ENCODE measurements around the gene BMP7.

DNA sequence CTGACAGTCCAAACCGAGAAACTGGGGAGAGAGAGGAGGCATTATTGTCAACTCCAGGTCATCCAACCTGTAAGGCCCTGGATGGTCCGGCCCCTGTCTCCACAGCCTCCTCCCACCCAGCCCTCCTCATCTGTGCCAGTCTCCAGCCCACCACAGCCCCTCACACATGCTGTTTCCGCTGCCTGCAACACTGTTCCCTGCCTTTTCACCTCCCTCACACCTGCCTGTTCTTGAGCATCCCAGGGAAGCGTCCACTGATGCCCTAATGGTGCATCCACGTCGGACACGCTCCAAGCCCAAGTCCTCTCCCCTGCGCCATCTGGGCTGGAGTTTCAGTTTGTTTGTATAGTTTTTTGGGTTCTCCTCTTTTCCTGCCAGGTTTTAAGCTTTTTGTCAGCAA lies 52.0 kb downstream of the BMP7 start:
- TF ChIP-seq, protein P1, sequence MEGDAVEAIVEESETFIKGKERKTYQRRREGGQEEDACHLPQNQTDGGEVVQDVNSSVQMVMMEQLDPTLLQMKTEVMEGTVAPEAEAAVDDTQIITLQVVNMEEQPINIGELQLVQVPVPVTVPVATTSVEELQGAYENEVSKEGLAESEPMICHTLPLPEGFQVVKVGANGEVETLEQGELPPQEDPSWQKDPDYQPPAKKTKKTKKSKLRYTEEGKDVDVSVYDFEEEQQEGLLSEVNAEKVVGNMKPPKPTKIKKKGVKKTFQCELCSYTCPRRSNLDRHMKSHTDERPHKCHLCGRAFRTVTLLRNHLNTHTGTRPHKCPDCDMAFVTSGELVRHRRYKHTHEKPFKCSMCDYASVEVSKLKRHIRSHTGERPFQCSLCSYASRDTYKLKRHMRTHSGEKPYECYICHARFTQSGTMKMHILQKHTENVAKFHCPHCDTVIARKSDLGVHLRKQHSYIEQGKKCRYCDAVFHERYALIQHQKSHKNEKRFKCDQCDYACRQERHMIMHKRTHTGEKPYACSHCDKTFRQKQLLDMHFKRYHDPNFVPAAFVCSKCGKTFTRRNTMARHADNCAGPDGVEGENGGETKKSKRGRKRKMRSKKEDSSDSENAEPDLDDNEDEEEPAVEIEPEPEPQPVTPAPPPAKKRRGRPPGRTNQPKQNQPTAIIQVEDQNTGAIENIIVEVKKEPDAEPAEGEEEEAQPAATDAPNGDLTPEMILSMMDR (conservative IDR thresholded peaks at IDR 0.05; ENCODE audit: low read depth in 2 of 2), result no peak
- TF ChIP-seq EZH2 (IDR thresholded peaks at IDR 0.05; ENCODE audit: low read depth, unreplicated experiment) (no peak), POLR2AphosphoS5 (IDR thresholded peaks at IDR 0.05; ENCODE audit: low read depth) (no peak), EZH2phosphoT487 (IDR thresholded peaks at IDR 0.05; ENCODE audit: unreplicated experiment) (no peak), ZNF114 (CRISPR knock-in tag; IDR thresholded peaks at IDR 0.05) (no peak), CREB1 (CRISPR knock-in tag; IDR thresholded peaks at IDR 0.05; ENCODE audit: low read depth) (no peak), NANOG (IDR thresholded peaks at IDR 0.05; ENCODE audit: borderline replicate concordance) (no peak), JUNB (IDR thresholded peaks at IDR 0.05; ENCODE audit: unreplicated experiment) (no peak)
- TF ChIP-seq, protein P2, sequence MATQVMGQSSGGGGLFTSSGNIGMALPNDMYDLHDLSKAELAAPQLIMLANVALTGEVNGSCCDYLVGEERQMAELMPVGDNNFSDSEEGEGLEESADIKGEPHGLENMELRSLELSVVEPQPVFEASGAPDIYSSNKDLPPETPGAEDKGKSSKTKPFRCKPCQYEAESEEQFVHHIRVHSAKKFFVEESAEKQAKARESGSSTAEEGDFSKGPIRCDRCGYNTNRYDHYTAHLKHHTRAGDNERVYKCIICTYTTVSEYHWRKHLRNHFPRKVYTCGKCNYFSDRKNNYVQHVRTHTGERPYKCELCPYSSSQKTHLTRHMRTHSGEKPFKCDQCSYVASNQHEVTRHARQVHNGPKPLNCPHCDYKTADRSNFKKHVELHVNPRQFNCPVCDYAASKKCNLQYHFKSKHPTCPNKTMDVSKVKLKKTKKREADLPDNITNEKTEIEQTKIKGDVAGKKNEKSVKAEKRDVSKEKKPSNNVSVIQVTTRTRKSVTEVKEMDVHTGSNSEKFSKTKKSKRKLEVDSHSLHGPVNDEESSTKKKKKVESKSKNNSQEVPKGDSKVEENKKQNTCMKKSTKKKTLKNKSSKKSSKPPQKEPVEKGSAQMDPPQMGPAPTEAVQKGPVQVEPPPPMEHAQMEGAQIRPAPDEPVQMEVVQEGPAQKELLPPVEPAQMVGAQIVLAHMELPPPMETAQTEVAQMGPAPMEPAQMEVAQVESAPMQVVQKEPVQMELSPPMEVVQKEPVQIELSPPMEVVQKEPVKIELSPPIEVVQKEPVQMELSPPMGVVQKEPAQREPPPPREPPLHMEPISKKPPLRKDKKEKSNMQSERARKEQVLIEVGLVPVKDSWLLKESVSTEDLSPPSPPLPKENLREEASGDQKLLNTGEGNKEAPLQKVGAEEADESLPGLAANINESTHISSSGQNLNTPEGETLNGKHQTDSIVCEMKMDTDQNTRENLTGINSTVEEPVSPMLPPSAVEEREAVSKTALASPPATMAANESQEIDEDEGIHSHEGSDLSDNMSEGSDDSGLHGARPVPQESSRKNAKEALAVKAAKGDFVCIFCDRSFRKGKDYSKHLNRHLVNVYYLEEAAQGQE (IDR thresholded peaks at IDR 0.05; ENCODE audit: unreplicated experiment), result no peak
- TF ChIP-seq, protein P3, sequence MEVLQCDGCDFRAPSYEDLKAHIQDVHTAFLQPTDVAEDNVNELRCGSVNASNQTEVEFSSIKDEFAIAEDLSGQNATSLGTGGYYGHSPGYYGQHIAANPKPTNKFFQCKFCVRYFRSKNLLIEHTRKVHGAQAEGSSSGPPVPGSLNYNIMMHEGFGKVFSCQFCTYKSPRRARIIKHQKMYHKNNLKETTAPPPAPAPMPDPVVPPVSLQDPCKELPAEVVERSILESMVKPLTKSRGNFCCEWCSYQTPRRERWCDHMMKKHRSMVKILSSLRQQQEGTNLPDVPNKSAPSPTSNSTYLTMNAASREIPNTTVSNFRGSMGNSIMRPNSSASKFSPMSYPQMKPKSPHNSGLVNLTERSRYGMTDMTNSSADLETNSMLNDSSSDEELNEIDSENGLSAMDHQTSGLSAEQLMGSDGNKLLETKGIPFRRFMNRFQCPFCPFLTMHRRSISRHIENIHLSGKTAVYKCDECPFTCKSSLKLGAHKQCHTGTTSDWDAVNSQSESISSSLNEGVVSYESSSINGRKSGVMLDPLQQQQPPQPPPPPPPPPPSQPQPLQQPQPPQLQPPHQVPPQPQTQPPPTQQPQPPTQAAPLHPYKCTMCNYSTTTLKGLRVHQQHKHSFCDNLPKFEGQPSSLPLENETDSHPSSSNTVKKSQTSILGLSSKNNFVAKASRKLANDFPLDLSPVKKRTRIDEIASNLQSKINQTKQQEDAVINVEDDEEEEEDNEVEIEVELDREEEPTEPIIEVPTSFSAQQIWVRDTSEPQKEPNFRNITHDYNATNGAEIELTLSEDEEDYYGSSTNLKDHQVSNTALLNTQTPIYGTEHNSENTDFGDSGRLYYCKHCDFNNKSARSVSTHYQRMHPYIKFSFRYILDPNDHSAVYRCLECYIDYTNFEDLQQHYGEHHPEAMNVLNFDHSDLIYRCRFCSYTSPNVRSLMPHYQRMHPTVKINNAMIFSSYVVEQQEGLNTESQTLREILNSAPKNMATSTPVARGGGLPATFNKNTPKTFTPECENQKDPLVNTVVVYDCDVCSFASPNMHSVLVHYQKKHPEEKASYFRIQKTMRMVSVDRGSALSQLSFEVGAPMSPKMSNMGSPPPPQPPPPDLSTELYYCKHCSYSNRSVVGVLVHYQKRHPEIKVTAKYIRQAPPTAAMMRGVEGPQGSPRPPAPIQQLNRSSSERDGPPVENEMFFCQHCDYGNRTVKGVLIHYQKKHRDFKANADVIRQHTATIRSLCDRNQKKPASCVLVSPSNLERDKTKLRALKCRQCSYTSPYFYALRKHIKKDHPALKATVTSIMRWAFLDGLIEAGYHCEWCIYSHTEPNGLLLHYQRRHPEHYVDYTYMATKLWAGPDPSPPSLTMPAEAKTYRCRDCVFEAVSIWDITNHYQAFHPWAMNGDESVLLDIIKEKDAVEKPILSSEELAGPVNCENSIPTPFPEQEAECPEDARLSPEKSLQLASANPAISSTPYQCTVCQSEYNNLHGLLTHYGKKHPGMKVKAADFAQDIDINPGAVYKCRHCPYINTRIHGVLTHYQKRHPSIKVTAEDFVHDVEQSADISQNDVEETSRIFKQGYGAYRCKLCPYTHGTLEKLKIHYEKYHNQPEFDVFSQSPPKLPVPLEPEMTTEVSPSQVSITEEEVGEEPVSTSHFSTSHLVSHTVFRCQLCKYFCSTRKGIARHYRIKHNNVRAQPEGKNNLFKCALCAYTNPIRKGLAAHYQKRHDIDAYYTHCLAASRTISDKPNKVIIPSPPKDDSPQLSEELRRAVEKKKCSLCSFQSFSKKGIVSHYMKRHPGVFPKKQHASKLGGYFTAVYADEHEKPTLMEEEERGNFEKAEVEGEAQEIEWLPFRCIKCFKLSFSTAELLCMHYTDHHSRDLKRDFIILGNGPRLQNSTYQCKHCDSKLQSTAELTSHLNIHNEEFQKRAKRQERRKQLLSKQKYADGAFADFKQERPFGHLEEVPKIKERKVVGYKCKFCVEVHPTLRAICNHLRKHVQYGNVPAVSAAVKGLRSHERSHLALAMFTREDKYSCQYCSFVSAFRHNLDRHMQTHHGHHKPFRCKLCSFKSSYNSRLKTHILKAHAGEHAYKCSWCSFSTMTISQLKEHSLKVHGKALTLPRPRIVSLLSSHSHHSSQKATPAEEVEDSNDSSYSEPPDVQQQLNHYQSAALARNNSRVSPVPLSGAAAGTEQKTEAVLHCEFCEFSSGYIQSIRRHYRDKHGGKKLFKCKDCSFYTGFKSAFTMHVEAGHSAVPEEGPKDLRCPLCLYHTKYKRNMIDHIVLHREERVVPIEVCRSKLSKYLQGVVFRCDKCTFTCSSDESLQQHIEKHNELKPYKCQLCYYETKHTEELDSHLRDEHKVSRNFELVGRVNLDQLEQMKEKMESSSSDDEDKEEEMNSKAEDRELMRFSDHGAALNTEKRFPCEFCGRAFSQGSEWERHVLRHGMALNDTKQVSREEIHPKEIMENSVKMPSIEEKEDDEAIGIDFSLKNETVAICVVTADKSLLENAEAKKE (CRISPR knock-in tag; IDR thresholded peaks at IDR 0.05), result no peak
- TF ChIP-seq, protein P4, sequence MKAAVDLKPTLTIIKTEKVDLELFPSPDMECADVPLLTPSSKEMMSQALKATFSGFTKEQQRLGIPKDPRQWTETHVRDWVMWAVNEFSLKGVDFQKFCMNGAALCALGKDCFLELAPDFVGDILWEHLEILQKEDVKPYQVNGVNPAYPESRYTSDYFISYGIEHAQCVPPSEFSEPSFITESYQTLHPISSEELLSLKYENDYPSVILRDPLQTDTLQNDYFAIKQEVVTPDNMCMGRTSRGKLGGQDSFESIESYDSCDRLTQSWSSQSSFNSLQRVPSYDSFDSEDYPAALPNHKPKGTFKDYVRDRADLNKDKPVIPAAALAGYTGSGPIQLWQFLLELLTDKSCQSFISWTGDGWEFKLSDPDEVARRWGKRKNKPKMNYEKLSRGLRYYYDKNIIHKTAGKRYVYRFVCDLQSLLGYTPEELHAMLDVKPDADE (IDR thresholded peaks at IDR 0.05), result no peak

Data from GM23338 (cell line).